Upper lobe of right lung (tissue), 1 donor: ENCODE results near the gene A2M. TPM values are rescaled to one million over a fixed set of nuclear protein-coding genes. Genes with fewer than 3 reads are reported as not detected.

Source experiments
- ATAC-seq: fragments of 200-7000 bp; cut with Tn5 transposase; one replicate; pipeline ENCODE4 v1.9.1; 2020; ENCODE audit warnings: mild to moderate bottlenecking, moderate library complexity
- DNase-seq: peaks from one replicate; pipeline ENCODE4 v3.0.0-alpha.2; 2020
- H3K27ac ChIP-seq: fragments of 200-600 bp; one replicate; pipeline ENCODE4 v1.8.0; 2022
- H3K27me3 ChIP-seq: fragments of 200-600 bp; one replicate; pipeline ENCODE4 v1.8.0; 2022; ENCODE audit warnings: mild to moderate bottlenecking
- H3K36me3 ChIP-seq: fragments of 200-600 bp; one replicate; pipeline ENCODE4 v1.8.0; 2022
- H3K4me1 ChIP-seq: fragments of 200-600 bp; one replicate; pipeline ENCODE4 v1.8.0; 2022
- H3K4me3 ChIP-seq: fragments of 200-600 bp; one replicate; pipeline ENCODE4 v1.8.0; 2022; ENCODE audit warnings: mild to moderate bottlenecking
- H3K9me3 ChIP-seq: fragments of 200-600 bp; one replicate; pipeline ENCODE4 v1.8.0; 2022
- CTCF ChIP-seq: fragments of 200-600 bp; IDR thresholded peaks from one replicate; pipeline ENCODE4 v1.8.0; 2022; ENCODE audit warnings: antibody characterized with exemption
- intact Hi-C: fragments of 100-400 bp; cut with DNase I; formaldehyde crosslinking; loops from one replicate; pipeline ENCODE4 v1.11.0; 2022
- total RNA-seq: library from RNA; stranded (reverse); fragmentation: NEBNext Ultra II Directional; extraction: Animal tissue kit (Norgen Biotek cat#: 25700); gene quantifications from one replicate; pipeline ENCODE4 v1.2.1, GENCODE V29; 2021
- donor health status: DM: no; HTN: yes; CAD: no; lungs with severe emphysema.

The A2M gene
- total RNA-seq, 1 donor from 2014 or later: 2,772 TPM

GRCh38 chr12:9033265-9033887 lies 82.3 kb downstream of the A2M start:
- Histone ChIP-seq H3K27me3 (no peaks in the 10 kb centered on the region), H3K4me1 (no peaks in the 10 kb centered on the region), H3K27ac (no peak overlapping the region), H3K4me3 (no peak overlapping the region), H3K9me3 (no peaks in the 10 kb centered on the region), H3K36me3 (no peaks in the 10 kb centered on the region)
- TF ChIP-seq CTCF: no peak
- intact Hi-C loops: loop anchor here (10.0 kb wide), 1 partner anchor 79 kb away; no protein-coding TSS in a partner anchor
- ATAC-seq (no peak), DNase-seq (no peak)

GRCh38 chr12:9032202-9032964 lies 83.3 kb downstream of the A2M start:
- ATAC-seq: peak; percentile 74
- no peak overlapping the region for H3K4me3 ChIP-seq
- no peaks in the 10 kb centered on the region for H3K27me3 ChIP-seq
- no peaks in the 10 kb centered on the region for H3K4me1 ChIP-seq
- no peak for TF ChIP-seq CTCF
- H3K9me3 ChIP-seq: no peaks in the 10 kb centered on the region
- no peak for DNase-seq
- no peak overlapping the region for H3K27ac ChIP-seq
- H3K36me3 ChIP-seq: no peaks in the 10 kb centered on the region
- intact Hi-C loops: loop anchor here (10.0 kb wide), 1 partner anchor 78 kb away; no protein-coding TSS in a partner anchor

- intact Hi-C loops: loop anchor here (10.0 kb wide), 1 partner anchor 76 kb away; no protein-coding TSS in a partner anchor
- Histone ChIP-seq H3K4me3 (no peak overlapping the region), H3K4me1 (no peaks in the 10 kb centered on the region), H3K27ac (no peak overlapping the region), H3K27me3 (no peaks in the 10 kb centered on the region), H3K9me3 (no peaks in the 10 kb centered on the region), H3K36me3 (no peaks in the 10 kb centered on the region)
- TF ChIP-seq CTCF: no peak
- ATAC-seq: no peak
- no peak for DNase-seq
These were observed 84.9 kb downstream of the A2M start for GRCh38 chr12:9030776-9031175.

GRCh38 chr12:9027161-9028059 lies 88.3 kb downstream of the A2M start:
- Histone ChIP-seq H3K4me1 (peaks cover 4% of the 10 kb centered on the region), H3K36me3 (no peaks in the 10 kb centered on the region), H3K4me3 (no peak overlapping the region), H3K9me3 (no peaks in the 10 kb centered on the region), H3K27ac (no peak overlapping the region), H3K27me3 (no peaks in the 10 kb centered on the region)
- DNase-seq (no peak), ATAC-seq (no peak)
- TF ChIP-seq CTCF: no peak
- intact Hi-C loops: no loop called here

GRCh38 chr12:9024512-9024911 lies 91.2 kb downstream of the A2M start:
- no peak overlapping the region for H3K4me3 ChIP-seq
- no peak for TF ChIP-seq CTCF
- intact Hi-C loops: no loop called here
- H3K27me3 ChIP-seq: no peaks in the 10 kb centered on the region
- no peaks in the 10 kb centered on the region for H3K36me3 ChIP-seq
- no peak for DNase-seq
- peaks cover 4% of the 10 kb centered on the region for H3K4me1 ChIP-seq
- no peak overlapping the region for H3K27ac ChIP-seq
- no peak for ATAC-seq
- H3K9me3 ChIP-seq: no peaks in the 10 kb centered on the region
